ENCODE data around the gene DUSP16. TPM values are rescaled to one million over a fixed set of nuclear protein-coding genes. Genes with fewer than 3 reads are reported as not detected.

The DUSP16 gene, protein sequence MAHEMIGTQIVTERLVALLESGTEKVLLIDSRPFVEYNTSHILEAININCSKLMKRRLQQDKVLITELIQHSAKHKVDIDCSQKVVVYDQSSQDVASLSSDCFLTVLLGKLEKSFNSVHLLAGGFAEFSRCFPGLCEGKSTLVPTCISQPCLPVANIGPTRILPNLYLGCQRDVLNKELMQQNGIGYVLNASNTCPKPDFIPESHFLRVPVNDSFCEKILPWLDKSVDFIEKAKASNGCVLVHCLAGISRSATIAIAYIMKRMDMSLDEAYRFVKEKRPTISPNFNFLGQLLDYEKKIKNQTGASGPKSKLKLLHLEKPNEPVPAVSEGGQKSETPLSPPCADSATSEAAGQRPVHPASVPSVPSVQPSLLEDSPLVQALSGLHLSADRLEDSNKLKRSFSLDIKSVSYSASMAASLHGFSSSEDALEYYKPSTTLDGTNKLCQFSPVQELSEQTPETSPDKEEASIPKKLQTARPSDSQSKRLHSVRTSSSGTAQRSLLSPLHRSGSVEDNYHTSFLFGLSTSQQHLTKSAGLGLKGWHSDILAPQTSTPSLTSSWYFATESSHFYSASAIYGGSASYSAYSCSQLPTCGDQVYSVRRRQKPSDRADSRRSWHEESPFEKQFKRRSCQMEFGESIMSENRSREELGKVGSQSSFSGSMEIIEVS
- total RNA-seq (2014; rRNA removed) (4.4 and 6.7 TPM in 2 replicates), Bru-seq, nascent RNA (percentile 72 among the genes with signal in this experiment), BruChase-seq, experiment 1, labeled RNA remaining after a 6-hour chase (percentile 66 among the genes with signal in this experiment), BruChase-seq, experiment 2, labeled RNA remaining after a 2-hour chase (percentile 62 among the genes with signal in this experiment)
- long read RNA-seq, full-length matches to known transcripts: 1 of 6 reads
- long read RNA-seq, partial matches to known transcripts: 0 of 6 reads
- long read RNA-seq, other reads (novel, unspliced or antisense): 5 of 6 reads

DNA sequence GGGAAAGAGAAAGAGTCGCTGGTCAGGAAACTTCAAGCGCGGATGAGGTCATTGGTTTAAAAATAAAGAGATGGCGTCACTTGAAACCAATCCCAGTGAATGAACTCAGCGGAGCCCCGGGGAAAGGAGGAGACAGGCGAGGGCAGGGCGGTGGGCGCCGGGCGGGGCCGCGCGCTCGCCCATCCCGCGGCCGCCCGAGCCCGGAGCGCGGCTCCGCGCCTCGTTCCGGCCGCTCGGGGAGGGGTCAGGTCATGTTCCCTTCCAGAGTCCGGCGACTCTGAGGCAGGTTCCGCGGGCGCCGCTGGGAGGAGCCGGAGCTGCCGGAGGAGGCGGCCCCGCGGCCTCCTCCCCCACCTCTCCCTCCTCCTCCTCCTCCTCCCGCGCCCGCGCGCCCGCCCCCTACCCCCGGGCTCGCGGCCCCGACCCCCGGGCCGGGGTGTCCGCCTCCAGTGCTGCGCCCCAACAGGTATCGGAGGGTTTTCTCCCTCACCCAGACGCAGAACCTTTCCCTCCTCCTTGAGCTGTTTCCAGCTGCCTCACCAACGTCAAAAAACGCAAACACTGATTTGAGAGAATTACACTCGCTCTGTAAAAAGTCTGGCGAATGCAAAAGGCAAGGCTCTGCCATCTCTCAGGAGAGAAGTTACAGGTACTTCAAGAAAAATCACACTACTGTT is at the start of gene DUSP16:
DUSP16 (minus strand) TSS at position 279 of the 677 bp plus-strand sequence. CDS start 41,765 bp downstream, outside the sequence.
- peak within 1 kb of the TSS; percentile 99 for H3K9ac ChIP-seq (ENCODE audit: low read length)
- POLR2A ChIA-PET (ENCODE audit: unreplicated experiment): interaction anchor here (0.6 to 0.7 kb wide), 2 partner anchors 164 to 250 kb away, joined by 3 to 4 read pairs; partner anchors contain the start of gene DDX47
- peaks cover 23% of the 10 kb centered on the region for H3K4me1 ChIP-seq (ENCODE audit: insufficient read depth, low read length)
- peak within 1 kb of the TSS; percentile 88 for H2AFZ ChIP-seq (ENCODE audit: low read length)
- 0 out of 2 replicates have a peak, but pooled peaks cover 8% of the 10 kb centered on the region for H3K9me3 ChIP-seq (ENCODE audit: low read length)
- no peaks in the 10 kb centered on the region for H3K9me2 ChIP-seq (replicated peaks; ENCODE audit: low read length)
- BruUV-seq (replicated peaks): no TSS peak
- H3F3A ChIP-seq (ENCODE audit: low read length, unreplicated experiment): peaks cover 4% of the 10 kb centered on the region
- TF ChIP-seq, protein P1, sequence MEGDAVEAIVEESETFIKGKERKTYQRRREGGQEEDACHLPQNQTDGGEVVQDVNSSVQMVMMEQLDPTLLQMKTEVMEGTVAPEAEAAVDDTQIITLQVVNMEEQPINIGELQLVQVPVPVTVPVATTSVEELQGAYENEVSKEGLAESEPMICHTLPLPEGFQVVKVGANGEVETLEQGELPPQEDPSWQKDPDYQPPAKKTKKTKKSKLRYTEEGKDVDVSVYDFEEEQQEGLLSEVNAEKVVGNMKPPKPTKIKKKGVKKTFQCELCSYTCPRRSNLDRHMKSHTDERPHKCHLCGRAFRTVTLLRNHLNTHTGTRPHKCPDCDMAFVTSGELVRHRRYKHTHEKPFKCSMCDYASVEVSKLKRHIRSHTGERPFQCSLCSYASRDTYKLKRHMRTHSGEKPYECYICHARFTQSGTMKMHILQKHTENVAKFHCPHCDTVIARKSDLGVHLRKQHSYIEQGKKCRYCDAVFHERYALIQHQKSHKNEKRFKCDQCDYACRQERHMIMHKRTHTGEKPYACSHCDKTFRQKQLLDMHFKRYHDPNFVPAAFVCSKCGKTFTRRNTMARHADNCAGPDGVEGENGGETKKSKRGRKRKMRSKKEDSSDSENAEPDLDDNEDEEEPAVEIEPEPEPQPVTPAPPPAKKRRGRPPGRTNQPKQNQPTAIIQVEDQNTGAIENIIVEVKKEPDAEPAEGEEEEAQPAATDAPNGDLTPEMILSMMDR (conservative IDR thresholded peaks at IDR 0.05; ENCODE audit: low read depth, low read length): no peak
- TF ChIP-seq EZH2phosphoT487 (IDR thresholded peaks at IDR 0.05; ENCODE audit: borderline replicate concordance, low read length) (no peak), EZH2 (IDR thresholded peaks at IDR 0.05; ENCODE audit: low read length, unreplicated experiment) (no peak)
- DNase-seq: peak; percentile 87
- peaks cover 38% of the 10 kb centered on the region for H3K79me2 ChIP-seq (ENCODE audit: low read length)
- no peaks in the 10 kb centered on the region; the same call in 1 of the 2 replicates for H3K36me3 ChIP-seq (ENCODE audit: low read depth, low read length)
- H4K20me1 ChIP-seq (ENCODE audit: low read length): no peaks in the 10 kb centered on the region
- intact Hi-C loops (cut with micrococcal nuclease): loop anchor here (1.0 to 10.0 kb wide), 6 partner anchors 50 to 186 kb away; partner anchors contain the start of gene CREBL2
- no peaks in the 10 kb centered on the region for H3K27me3 ChIP-seq (ENCODE audit: low read length)
- H3K27ac ChIP-seq (ENCODE audit: low read length): peak within 1 kb of the TSS; percentile 98
- peak; percentile 86 for ATAC-seq
- peak within 1 kb of the TSS; percentile 99 for H3K4me2 ChIP-seq (ENCODE audit: low read length)
- CTCF ChIA-PET: interaction anchor here (0.5 to 0.7 kb wide), 2 partner anchors 23 to 72 kb away, joined by 3 read pairs; no protein-coding TSS in a partner anchor
- H3K4me3 ChIP-seq (ENCODE audit: low read length): peak within 1 kb of the TSS; percentile 90

DNA sequence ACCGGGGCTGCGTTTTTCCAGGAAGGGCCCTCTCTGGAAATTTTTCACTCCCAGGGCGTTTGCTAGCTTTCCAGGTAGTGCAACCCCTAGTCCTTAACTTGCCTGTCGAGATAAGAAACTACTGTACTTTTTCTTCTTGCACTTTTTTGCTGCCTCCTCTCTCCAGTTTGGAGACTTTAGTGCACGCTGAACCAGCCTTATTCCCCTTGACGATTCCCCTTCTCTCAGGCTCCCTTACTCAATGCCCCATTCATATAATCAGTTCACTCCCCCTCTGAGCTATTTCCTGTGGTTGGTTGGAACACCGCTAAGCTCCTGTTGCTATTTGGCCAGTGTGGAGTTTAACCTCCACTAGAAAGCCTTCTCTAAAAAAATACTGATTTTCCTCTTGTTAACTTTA is 49.7 kb upstream of the DUSP16 start:
- peak overlapping the region; percentile 95 for H3K9ac ChIP-seq (ENCODE audit: low read length)
- TF ChIP-seq EZH2 (IDR thresholded peaks at IDR 0.05; ENCODE audit: low read length, unreplicated experiment) (no peak), EZH2phosphoT487 (IDR thresholded peaks at IDR 0.05; ENCODE audit: borderline replicate concordance, low read length) (no peak)
- TF ChIP-seq, protein P1 (conservative IDR thresholded peaks at IDR 0.05; ENCODE audit: low read depth, low read length): no peak
- no peaks in the 10 kb centered on the region for H3K9me3 ChIP-seq (ENCODE audit: low read length)
- no TSS peak for BruUV-seq (replicated peaks)
- peak; percentile 58 for DNase-seq
- peaks cover 21% of the 10 kb centered on the region for H3K4me1 ChIP-seq (ENCODE audit: insufficient read depth, low read length)
- no peaks in the 10 kb centered on the region for H3F3A ChIP-seq (ENCODE audit: low read length, unreplicated experiment)
- H3K4me2 ChIP-seq (ENCODE audit: low read length): peak overlapping the region; percentile 97
- H3K9me2 ChIP-seq (replicated peaks; ENCODE audit: low read length): no peaks in the 10 kb centered on the region
- intact Hi-C loops (cut with micrococcal nuclease): loop anchor here (2.0 to 5.0 kb wide), 3 partner anchors 35 to 92 kb away; partner anchors contain the start of gene DUSP16
- H4K20me1 ChIP-seq (ENCODE audit: low read length): no peaks in the 10 kb centered on the region
- POLR2A ChIA-PET (ENCODE audit: unreplicated experiment): interaction anchor here (0.6 kb wide), 3 partner anchors 132 to 214 kb away, joined by 3 to 9 read pairs (median 6); no protein-coding TSS in a partner anchor
- H3K79me2 ChIP-seq (ENCODE audit: low read length): peaks cover 22% of the 10 kb centered on the region
- CTCF ChIA-PET: no interaction called here
- H3K27me3 ChIP-seq (ENCODE audit: low read length): no peaks in the 10 kb centered on the region
- peak overlapping the region; percentile 86 for H3K4me3 ChIP-seq (ENCODE audit: low read length)
- peak; percentile 53 for ATAC-seq
- peak overlapping the region; percentile 95 for H3K27ac ChIP-seq (ENCODE audit: low read length)
- no peaks in the 10 kb centered on the region for H3K36me3 ChIP-seq (ENCODE audit: low read depth, low read length)
- H2AFZ ChIP-seq (ENCODE audit: low read length): peak overlapping the region; percentile 88

Measured in PC-3 (cell line).